ENCODE results near the gene UTS2B. TPM values are rescaled to one million over a fixed set of nuclear protein-coding genes. Genes with fewer than 3 reads are reported as not detected.

The UTS2B gene
- total RNA-seq, 1 experiment from 2014 or later, result 0.26 TPM

DNA sequence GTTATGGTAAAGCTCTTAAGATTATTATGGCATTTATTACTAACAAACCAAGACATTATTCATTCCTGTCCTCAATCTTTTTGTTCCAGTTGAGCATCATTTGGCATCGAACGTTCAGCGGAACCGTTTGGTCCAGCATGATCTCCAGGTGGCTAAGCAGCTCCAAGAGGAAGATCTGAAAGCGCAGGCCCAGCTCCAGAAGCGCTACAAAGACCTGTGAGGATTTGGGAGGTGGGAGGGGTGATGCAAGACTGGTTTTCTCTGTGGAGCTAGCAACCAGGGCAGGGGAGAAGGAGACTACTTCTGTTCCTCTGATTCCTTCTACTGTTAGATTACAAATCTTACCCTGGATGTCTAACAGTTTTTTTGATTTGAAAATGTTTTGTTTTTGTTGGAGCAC lies 27.6 kb upstream of the UTS2B start:
- Histone ChIP-seq H3K27me3 (ENCODE audit: control insufficient read depth, insufficient read depth, low read length) (no peaks in the 10 kb centered on the region), H3K36me3 (ENCODE audit: control insufficient read depth, insufficient read depth, low read length) (no peaks in the 10 kb centered on the region; the same call in none of the 2 replicates), H3K4me1 (ENCODE audit: control insufficient read depth, insufficient read depth, low read length) (peaks cover 7% of the 10 kb centered on the region; the same call in 1 of the 2 replicates), H3K27ac (ENCODE audit: low read length) (no peak overlapping the region), H3K4me3 (ENCODE audit: low read depth in 2 of 2, low read length in 2 of 2) (no peak overlapping the region), H3K9me3 (ENCODE audit: control insufficient read depth, insufficient read depth, low read depth, low read length) (no peaks in the 10 kb centered on the region)
- in situ Hi-C loops (cut with HindIII; ENCODE audit: low pct_unique_long_range_greater_than_20kb, low sequenced_read_pairs), result no loop called here
- BruUV-seq (replicated peaks), result no TSS peak
- POLR2A ChIA-PET, result no interaction called here
- TF ChIP-seq, protein P1, sequence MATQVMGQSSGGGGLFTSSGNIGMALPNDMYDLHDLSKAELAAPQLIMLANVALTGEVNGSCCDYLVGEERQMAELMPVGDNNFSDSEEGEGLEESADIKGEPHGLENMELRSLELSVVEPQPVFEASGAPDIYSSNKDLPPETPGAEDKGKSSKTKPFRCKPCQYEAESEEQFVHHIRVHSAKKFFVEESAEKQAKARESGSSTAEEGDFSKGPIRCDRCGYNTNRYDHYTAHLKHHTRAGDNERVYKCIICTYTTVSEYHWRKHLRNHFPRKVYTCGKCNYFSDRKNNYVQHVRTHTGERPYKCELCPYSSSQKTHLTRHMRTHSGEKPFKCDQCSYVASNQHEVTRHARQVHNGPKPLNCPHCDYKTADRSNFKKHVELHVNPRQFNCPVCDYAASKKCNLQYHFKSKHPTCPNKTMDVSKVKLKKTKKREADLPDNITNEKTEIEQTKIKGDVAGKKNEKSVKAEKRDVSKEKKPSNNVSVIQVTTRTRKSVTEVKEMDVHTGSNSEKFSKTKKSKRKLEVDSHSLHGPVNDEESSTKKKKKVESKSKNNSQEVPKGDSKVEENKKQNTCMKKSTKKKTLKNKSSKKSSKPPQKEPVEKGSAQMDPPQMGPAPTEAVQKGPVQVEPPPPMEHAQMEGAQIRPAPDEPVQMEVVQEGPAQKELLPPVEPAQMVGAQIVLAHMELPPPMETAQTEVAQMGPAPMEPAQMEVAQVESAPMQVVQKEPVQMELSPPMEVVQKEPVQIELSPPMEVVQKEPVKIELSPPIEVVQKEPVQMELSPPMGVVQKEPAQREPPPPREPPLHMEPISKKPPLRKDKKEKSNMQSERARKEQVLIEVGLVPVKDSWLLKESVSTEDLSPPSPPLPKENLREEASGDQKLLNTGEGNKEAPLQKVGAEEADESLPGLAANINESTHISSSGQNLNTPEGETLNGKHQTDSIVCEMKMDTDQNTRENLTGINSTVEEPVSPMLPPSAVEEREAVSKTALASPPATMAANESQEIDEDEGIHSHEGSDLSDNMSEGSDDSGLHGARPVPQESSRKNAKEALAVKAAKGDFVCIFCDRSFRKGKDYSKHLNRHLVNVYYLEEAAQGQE (IDR thresholded peaks at IDR 0.05; ENCODE audit: insufficient read depth in 1 of 2, low read depth in 2 of 2, low read length in 1 of 2), result no peak
- no peak for TF ChIP-seq SIN3A (IDR thresholded peaks at IDR 0.05; ENCODE audit: borderline replicate concordance, insufficient read depth, low read depth, low read length)
- TF ChIP-seq CTCF (IDR thresholded peaks at IDR 0.05), result no peak
- no peak for TF ChIP-seq TCF7L2 (IDR thresholded peaks at IDR 0.05; ENCODE audit: low read depth, low read length)
- no peak for TF ChIP-seq POLR2AphosphoS5 (IDR thresholded peaks at IDR 0.05; ENCODE audit: low read depth, low read length)
- intact Hi-C loops (cut with micrococcal nuclease; ENCODE audit: unreplicated experiment), result no loop called here
- DNase-seq (ENCODE audit: low read depth, low spot score) (no peak), ATAC-seq (no peak)
- CTCF ChIA-PET, result interaction anchor here (0.6 kb wide), 1 partner anchor 278 kb away, joined by 3 read pairs; no protein-coding TSS in a partner anchor

DNA sequence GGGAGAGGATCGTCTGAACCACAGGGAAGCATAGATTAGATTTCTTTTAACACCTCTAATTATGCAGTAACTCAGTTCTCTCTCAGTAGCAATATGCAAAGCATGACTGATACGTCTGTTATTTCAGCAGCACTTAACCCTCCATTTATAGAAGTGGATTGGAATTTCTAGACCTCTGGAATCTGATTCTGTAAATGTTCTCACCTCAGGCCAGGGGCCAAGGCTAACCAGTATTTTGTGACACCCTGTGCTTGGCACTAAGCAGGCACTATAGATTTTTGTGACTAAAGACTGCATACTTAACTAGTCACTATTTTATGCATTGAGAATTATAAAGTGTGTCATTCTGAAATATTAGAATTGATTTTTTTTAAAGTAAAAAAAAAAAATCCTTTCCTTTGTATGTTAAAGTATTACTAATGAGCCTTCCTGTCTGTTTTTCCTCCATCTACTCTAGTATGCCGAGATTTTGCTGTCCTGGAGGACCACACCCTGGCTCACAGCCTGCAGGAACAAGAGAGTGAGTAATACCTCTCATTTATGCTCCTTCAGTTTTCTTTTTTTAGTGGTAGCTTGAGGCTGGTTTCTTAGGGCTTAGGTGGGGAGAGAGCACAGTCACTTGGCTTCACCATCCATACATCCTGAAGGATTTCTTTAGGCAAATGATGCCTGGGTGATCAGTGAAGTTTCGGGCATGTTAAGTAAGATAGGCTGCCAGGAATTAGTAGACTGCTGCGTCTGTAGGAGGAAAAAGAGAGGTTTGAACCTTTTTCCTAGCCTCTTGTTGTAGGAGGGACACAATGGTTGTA lies 26.5 kb upstream of the UTS2B start:
- H3K4me1 ChIP-seq (ENCODE audit: control insufficient read depth, insufficient read depth, low read length), result peaks cover 9% of the 10 kb centered on the region; the same call in 1 of the 2 replicates
- POLR2A ChIA-PET, result no interaction called here
- H3K4me3 ChIP-seq (ENCODE audit: low read depth in 2 of 2, low read length in 2 of 2), result no peak overlapping the region

More for the DNA sequence above, 26.5 kb upstream of the UTS2B start:
- H3K9me3 ChIP-seq (ENCODE audit: control insufficient read depth, insufficient read depth, low read depth, low read length), result no peaks in the 10 kb centered on the region
- H3K27me3 ChIP-seq (ENCODE audit: control insufficient read depth, insufficient read depth, low read length), result no peaks in the 10 kb centered on the region
- ATAC-seq, result peak; percentile 42; the same call in 1 of the 2 replicates
- in situ Hi-C loops (cut with HindIII; ENCODE audit: low pct_unique_long_range_greater_than_20kb, low sequenced_read_pairs) (no loop called here), intact Hi-C loops (cut with micrococcal nuclease; ENCODE audit: unreplicated experiment) (no loop called here)
- H3K27ac ChIP-seq (ENCODE audit: low read length), result peak overlapping the region; percentile 24; the same call in 1 of the 2 replicates
- CTCF ChIA-PET, result no interaction called here
- H3K36me3 ChIP-seq (ENCODE audit: control insufficient read depth, insufficient read depth, low read length), result no peaks in the 10 kb centered on the region; the same call in none of the 2 replicates
- TF ChIP-seq TCF7L2 (IDR thresholded peaks at IDR 0.05; ENCODE audit: low read depth, low read length) (no peak), SIN3A (IDR thresholded peaks at IDR 0.05; ENCODE audit: borderline replicate concordance, insufficient read depth, low read depth, low read length) (no peak), CTCF (IDR thresholded peaks at IDR 0.05) (no peak), POLR2AphosphoS5 (IDR thresholded peaks at IDR 0.05; ENCODE audit: low read depth, low read length) (no peak)
- TF ChIP-seq, protein P1 (IDR thresholded peaks at IDR 0.05; ENCODE audit: insufficient read depth in 1 of 2, low read depth in 2 of 2, low read length in 1 of 2), result no peak
- BruUV-seq (replicated peaks), result no TSS peak
- no peak for DNase-seq (ENCODE audit: low read depth, low spot score)
